OCI-LY7 (cell line): Measurements from ENCODE around the gene TAF9B.

Source experiments
- EZH2phosphoT487 ChIP-seq: fragments of 200-600 bp; sonication (generic); IDR thresholded peaks from 2 replicates; pipeline ENCODE4 v1.6.1; 2018; ENCODE audit warnings: low read depth, borderline replicate concordance, mild to moderate bottlenecking, mixed run types, antibody characterized with exemption, low read length, moderate library complexity, mixed read lengths
- TF ChIP-seq, protein P1 (sequence below): fragments of 200-600 bp; sonication (generic); conservative IDR thresholded peaks from 2 replicates; pipeline ENCODE4 v1.5.1; 2014; ENCODE audit warnings: mild to moderate bottlenecking, antibody characterized with exemption, low read length, moderate library complexity, mixed read lengths

DNA sequence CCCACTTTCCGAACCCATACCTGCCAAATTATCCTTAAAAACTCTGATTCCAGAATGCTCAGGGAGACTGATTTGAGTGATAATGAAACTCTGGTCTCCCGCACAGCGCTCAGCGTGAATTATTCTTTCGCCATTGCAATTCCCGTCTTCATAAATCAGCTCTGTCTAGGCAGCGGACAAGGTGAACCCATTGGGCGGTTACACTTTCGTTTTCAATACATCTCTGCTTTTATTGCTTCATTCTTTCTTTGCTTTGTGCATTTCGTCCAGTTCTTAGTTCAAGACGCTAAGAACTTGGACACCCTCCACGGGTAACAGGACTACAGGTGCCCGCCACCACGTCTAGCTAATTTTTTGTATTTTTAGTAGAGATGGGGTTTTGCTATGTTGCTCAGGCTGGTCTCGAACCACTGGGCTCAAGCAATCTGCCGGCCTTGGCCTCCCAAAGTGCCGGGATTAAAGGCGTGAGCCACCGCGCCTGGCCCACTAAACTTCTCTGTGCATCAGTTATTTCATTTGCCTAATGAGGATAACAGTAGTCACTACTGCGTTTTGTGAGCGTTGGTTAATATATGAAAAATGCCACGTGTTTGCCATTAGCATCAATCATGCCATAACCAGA lies 36.3 kb downstream of the TAF9B start:
- TF ChIP-seq EZH2phosphoT487 = no peak
- TF ChIP-seq, protein P1, sequence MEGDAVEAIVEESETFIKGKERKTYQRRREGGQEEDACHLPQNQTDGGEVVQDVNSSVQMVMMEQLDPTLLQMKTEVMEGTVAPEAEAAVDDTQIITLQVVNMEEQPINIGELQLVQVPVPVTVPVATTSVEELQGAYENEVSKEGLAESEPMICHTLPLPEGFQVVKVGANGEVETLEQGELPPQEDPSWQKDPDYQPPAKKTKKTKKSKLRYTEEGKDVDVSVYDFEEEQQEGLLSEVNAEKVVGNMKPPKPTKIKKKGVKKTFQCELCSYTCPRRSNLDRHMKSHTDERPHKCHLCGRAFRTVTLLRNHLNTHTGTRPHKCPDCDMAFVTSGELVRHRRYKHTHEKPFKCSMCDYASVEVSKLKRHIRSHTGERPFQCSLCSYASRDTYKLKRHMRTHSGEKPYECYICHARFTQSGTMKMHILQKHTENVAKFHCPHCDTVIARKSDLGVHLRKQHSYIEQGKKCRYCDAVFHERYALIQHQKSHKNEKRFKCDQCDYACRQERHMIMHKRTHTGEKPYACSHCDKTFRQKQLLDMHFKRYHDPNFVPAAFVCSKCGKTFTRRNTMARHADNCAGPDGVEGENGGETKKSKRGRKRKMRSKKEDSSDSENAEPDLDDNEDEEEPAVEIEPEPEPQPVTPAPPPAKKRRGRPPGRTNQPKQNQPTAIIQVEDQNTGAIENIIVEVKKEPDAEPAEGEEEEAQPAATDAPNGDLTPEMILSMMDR = no peak
